Coronary artery (tissue), 2 donors: ENCODE results near the gene AUNIP.

Source experiments
- DNase-seq: peaks from one replicate; pipeline ENCODE4 v3.0.0-alpha.2; 2017; ENCODE audit warnings: low spot score
- H3K27ac ChIP-seq, 2 donors: fragments of 200-600 bp; sonication (generic); one replicate each; pipeline ENCODE4 v1.5.1; 2016 to 2019
- H3K4me3 ChIP-seq: fragments of 200-600 bp; sonication (generic); 2 replicates; pipeline ENCODE4 v1.5.1; 2016; ENCODE audit warnings: mild to moderate bottlenecking, moderate library complexity
- TF ChIP-seq, protein P1 (sequence below): fragments of 200-600 bp; sonication (generic); IDR thresholded peaks from one replicate; pipeline ENCODE4 v1.5.1; 2019; ENCODE audit warnings: antibody characterized with exemption

Gene AUNIP

DNA sequence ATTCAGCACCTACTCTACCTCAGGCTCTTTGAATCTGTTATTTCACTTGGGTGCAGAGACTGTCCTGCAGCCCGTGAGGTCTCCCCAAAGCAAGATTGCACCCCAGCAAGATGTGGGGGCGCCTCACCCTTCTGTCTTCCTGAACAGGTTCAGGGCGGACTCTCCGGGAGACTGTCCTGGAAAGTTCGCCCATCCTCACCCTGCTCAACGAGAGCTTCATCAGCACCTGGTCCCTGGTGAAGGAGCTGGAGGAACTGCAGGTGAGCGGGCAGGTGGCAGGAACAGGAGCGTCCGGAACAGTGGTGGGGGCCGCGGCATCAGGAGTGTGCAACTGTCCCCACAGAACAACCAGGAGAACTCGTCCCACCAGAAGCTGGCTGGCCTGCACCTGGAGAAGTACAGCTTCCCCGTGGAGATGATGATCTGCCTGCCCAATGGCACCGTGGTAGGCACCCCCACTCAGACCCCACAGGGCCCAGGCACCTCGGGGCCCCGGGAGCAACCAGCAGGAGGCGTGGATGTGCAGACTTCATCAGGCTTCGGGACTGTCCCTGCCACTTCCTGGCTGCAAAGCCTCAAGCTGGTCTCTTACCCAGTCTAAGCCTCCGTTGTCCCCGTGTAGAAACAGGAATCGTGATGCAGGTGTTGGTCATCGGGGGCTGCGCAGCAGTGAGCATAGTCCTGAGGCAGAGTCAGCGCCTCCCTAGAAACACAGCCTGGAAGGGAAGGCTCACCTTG is 45.4 kb downstream of the AUNIP start:
- DNase-seq = peak; percentile 72
- TF ChIP-seq, protein P1, sequence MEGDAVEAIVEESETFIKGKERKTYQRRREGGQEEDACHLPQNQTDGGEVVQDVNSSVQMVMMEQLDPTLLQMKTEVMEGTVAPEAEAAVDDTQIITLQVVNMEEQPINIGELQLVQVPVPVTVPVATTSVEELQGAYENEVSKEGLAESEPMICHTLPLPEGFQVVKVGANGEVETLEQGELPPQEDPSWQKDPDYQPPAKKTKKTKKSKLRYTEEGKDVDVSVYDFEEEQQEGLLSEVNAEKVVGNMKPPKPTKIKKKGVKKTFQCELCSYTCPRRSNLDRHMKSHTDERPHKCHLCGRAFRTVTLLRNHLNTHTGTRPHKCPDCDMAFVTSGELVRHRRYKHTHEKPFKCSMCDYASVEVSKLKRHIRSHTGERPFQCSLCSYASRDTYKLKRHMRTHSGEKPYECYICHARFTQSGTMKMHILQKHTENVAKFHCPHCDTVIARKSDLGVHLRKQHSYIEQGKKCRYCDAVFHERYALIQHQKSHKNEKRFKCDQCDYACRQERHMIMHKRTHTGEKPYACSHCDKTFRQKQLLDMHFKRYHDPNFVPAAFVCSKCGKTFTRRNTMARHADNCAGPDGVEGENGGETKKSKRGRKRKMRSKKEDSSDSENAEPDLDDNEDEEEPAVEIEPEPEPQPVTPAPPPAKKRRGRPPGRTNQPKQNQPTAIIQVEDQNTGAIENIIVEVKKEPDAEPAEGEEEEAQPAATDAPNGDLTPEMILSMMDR = no peak
- Histone ChIP-seq H3K27ac (no peak overlapping the region), H3K4me3 (no peak overlapping the region)

DNA sequence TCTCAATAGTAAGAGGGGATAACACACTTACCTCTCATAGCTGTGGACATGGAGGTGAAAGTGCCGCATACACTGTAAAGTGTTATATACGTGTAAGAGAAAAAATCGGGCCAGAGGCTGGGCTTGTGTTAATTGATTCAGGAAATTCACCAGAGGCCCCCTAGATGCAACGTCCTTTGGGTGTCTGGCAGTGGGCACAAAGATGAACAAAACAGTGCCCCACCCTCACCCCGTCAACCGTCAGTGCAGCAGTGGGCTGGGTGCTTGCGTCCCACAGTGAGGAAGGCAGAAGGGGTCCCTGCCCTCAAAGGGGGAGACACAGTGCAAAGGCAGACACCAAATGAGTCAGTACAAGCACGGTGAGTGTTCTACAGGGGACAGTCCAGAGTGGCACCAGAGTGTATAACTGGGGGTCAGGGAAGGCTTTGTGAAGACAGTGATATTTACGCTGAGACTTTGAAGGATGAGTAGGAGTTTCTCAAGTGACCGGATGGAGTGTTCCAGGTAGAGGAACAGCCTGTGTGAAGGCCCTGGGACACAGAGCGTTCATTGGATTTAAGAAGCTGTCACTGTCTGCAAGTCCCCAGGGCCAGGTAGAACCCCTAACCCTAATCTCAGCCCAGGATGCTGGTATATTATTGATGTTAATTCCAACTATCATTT is 46.1 kb downstream of the AUNIP start:
- TF ChIP-seq, protein P1 = no peak
- no peak for DNase-seq
- Histone ChIP-seq H3K4me3 (no peak overlapping the region), H3K27ac (no peak overlapping the region)

DNA sequence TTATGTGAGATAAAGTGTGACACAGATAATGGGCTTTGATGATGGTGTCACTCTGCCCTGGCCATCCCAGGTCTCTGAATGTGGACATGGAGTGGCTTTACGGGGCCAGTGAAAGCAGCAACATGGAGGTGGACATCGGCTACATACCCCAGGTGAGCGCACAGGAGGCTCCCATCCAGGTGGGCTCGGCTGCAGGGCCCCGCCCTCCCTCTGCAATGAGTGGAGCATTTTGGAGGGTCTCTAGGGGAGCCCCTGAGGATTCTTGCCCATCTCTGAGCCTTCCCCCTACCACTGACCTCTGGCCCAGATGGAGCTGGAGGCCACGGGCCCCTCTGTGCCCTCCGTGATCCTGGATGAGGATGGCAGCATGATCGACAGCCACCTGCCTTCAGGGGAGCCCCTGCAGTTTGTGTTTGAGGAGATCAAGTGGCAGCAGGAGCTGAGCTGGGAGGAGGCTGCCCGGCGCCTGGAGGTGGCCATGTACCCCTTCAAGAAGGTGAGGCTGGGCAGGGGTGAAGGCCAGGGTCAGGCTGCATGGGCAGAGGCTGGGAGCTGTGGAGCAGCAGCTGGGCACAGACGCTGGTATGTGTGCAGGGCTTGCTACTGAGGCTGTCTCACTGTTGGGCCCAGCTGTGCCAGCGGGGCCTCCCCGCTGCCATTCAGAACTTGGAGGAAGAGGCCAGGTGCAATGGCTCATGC is 47.7 kb downstream of the AUNIP start:
- TF ChIP-seq, protein P1 = no peak

DNA sequence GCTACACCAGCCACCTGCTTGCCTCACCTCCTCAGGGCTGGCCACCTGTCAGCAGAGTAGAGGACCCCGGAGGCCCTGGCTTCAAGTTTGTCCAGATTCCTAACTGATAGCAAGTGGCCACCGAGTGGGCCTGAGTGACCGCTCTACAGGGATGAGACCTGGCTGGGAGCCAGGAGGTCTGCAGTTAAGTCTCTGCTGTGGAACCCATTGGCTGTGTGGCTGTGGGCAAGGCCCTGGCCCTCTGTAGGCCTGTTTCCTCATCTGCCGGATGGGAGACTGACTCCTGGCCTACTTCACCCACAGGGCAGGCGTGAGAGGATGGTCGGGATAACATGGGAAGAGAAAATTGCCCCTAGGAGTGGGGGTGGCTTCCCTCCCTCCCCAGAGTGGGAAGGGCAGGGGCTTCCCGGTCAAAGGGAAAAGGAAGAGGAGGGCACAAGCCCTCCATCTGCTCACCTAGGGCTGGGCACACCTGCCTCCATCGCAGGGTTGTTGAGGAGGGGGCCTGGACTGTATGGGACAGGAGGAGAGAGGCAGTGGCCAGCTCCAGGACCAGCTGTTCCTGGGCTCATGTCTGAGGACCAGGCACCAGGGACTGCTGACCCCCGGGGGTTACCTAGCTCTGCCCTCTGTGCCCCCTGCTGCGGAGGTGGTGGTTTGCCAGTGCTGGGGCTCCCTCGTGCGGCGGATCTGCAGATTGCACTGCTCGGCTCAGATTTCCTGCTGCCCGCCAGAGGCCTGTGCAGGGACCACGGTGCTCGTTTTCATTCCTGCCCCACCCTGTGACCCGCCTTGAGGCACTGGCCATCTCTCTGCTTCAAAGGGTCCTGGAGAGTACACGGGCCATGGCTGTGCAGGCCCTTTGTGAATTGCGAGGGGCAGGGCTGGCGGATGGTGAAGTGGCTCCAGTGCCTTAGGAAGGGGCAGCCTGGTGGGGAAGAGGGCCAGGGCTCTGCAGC is 48.6 kb downstream of the AUNIP start:
- DNase-seq = no peak
- Histone ChIP-seq H3K27ac (no peak overlapping the region), H3K4me3 (no peak overlapping the region)
- TF ChIP-seq, protein P1 = peak; percentile 75

More for the DNA sequence above, 47.7 kb downstream of the AUNIP start:
- no peak overlapping the region for H3K27ac ChIP-seq
- DNase-seq = no peak
- H3K4me3 ChIP-seq = no peak overlapping the region

DNA sequence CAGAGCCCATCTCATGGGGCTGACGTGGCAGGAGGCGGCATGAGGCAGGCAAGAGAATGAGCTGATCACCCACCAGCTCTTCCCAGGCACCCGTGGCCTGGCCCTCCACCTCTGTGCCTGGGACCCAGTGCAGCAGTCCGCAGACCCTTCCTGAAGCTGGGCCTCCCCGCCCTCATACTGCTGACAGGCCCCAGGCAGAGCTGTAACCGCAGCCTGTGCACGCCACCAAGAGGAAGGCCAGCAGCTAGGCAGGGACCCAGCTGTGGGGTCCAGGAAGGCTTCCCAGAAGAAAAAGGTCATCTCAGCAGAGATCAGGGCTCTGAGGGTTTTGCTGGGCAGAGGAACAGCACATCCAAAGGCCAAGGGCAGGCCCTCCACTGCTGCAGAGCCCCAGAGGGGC is 49.3 kb downstream of the AUNIP start:
- Histone ChIP-seq H3K4me3 (no peak overlapping the region), H3K27ac (no peak overlapping the region)
- TF ChIP-seq, protein P1 = no peak
- no peak for DNase-seq

DNA sequence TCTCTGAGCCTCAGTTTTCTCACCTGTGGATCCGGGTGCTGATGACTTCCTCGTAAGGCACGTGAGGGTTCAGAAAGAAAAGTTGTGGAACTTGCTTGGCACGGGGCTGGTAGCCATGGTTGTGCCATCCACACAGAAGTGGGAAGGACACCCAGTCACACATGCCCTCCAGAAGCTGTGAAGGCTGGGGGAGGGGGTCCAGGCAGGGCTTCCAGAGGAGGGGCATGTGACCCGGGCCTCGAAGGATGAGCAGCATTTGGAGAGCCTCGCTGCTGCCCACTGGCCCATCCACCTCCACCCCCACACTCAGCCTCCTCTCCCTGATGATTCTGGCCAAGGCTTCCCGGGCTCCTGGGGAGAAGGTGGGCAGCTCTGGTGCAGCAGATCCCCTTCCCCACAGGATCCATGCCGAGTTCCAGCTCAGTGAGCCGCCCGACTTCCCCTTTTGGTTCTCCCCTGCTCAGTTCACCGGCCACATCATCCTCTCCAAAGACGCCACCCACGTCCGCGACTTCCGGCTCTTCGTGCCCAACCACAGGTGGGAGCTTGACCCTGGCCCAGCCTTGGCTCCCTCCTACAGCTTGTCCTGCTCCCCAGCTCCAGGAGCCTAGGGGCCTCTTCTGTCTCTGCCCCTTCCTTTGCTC is 49.9 kb downstream of the AUNIP start:
- DNase-seq = no peak
- Histone ChIP-seq H3K4me3 (no peak overlapping the region), H3K27ac (no peak overlapping the region)
- TF ChIP-seq, protein P1 = no peak
